ENCODE measurements around the gene SFPQ.
"Not testable (repeated sequence)": the region's sequence is repeated elsewhere in the genome, so short reads cannot be mapped to it uniquely, and the experiment has no call there.

The SFPQ gene

GRCh38 chr1:35192853-35193664 is at the start of gene SFPQ:
SFPQ (minus strand) TSS chr1:35193145; CDS start chr1:35193049, 96 bp downstream.
- TF ChIP-seq CTCF (IDR thresholded peaks at IDR 0.05; ENCODE audit: low read depth, low read length), result no peak
- DNase-seq (ENCODE audit: low read depth in 2 of 2), result peak; percentile 100
- peak within 1 kb of the TSS; percentile 73 to 91 for H3K4me3 ChIP-seq (replicated peaks in 1 of 2; ENCODE audit: low read depth in 2 of 2, low read length in 2 of 2)

- DNase-seq (ENCODE audit: low read depth in 2 of 2); H3K4me3 ChIP-seq (replicated peaks in 1 of 2; ENCODE audit: low read depth in 2 of 2, low read length in 2 of 2): not testable (repeated sequence)
Observed at GRCh38 chr1:35236772-35237171, 43.8 kb upstream of the SFPQ start.

GRCh38 chr1:35231287-35231686 is 38.3 kb upstream of the SFPQ start:
- DNase-seq (ENCODE audit: low read depth in 2 of 2), result no peak
- no peak for TF ChIP-seq CTCF (IDR thresholded peaks at IDR 0.05; ENCODE audit: low read depth, low read length)
- no peak overlapping the region for H3K4me3 ChIP-seq (replicated peaks in 1 of 2; ENCODE audit: low read depth in 2 of 2, low read length in 2 of 2)

GRCh38 chr1:35229587-35230360 is 36.8 kb upstream of the SFPQ start:
- no peak overlapping the region for H3K4me3 ChIP-seq (replicated peaks in 1 of 2; ENCODE audit: low read depth in 2 of 2, low read length in 2 of 2)
- DNase-seq (ENCODE audit: low read depth in 2 of 2), result no peak
- no peak for TF ChIP-seq CTCF (IDR thresholded peaks at IDR 0.05; ENCODE audit: low read depth, low read length)

GRCh38 chr1:35226546-35226945 is 33.6 kb upstream of the SFPQ start:
- H3K4me3 ChIP-seq (replicated peaks in 1 of 2; ENCODE audit: low read depth in 2 of 2, low read length in 2 of 2), result no peak overlapping the region
- TF ChIP-seq CTCF (IDR thresholded peaks at IDR 0.05; ENCODE audit: low read depth, low read length), result no peak
- DNase-seq (ENCODE audit: low read depth in 2 of 2), result no peak

- H3K4me3 ChIP-seq (replicated peaks in 1 of 2; ENCODE audit: low read depth in 2 of 2, low read length in 2 of 2), result no peak overlapping the region
- no peak for TF ChIP-seq CTCF (IDR thresholded peaks at IDR 0.05; ENCODE audit: low read depth, low read length)
- no peak for DNase-seq (ENCODE audit: low read depth in 2 of 2)
Observed at GRCh38 chr1:35223084-35223630, 30.2 kb upstream of the SFPQ start.

Data from cardiac fibroblast (primary cell).